ENCODE measurements around the gene FTO.

The FTO gene

GRCh38 chr16:53926209-53926608 is 222.3 kb downstream of the FTO start:
- TF ChIP-seq REST (IDR thresholded peaks at IDR 0.05; ENCODE audit: insufficient read depth in 1 of 2, low read depth in 2 of 2, low read length in 2 of 2) (no peak), FOXP2 (optimal IDR thresholded peaks at IDR 0.05; ENCODE audit: borderline replicate concordance, extremely low read depth, extremely low read length, insufficient read depth) (no peak), POLR2AphosphoS5 (IDR thresholded peaks at IDR 0.05; ENCODE audit: low read depth, low read length) (no peak), SIN3A (IDR thresholded peaks at IDR 0.05; ENCODE audit: borderline replicate concordance, insufficient read depth, low read length) (no peak), TAF1 (IDR thresholded peaks at IDR 0.05; ENCODE audit: borderline replicate concordance, insufficient read depth, low read length) (no peak)

- no peak for TF ChIP-seq POLR2AphosphoS5 (IDR thresholded peaks at IDR 0.05; ENCODE audit: low read depth, low read length)
- no peak for TF ChIP-seq SIN3A (IDR thresholded peaks at IDR 0.05; ENCODE audit: borderline replicate concordance, insufficient read depth, low read length)
- TF ChIP-seq FOXP2 (optimal IDR thresholded peaks at IDR 0.05; ENCODE audit: borderline replicate concordance, extremely low read depth, extremely low read length, insufficient read depth), result no peak
- TF ChIP-seq TAF1 (IDR thresholded peaks at IDR 0.05; ENCODE audit: borderline replicate concordance, insufficient read depth, low read length), result no peak
- TF ChIP-seq REST (IDR thresholded peaks at IDR 0.05; ENCODE audit: insufficient read depth in 1 of 2, low read depth in 2 of 2, low read length in 2 of 2), result no peak
These were observed 229.0 kb downstream of the FTO start for GRCh38 chr16:53932975-53933374.

GRCh38 chr16:53933407-53933806 is 229.5 kb downstream of the FTO start:
- TF ChIP-seq TAF1 (IDR thresholded peaks at IDR 0.05; ENCODE audit: borderline replicate concordance, insufficient read depth, low read length), result no peak
- no peak for TF ChIP-seq SIN3A (IDR thresholded peaks at IDR 0.05; ENCODE audit: borderline replicate concordance, insufficient read depth, low read length)
- TF ChIP-seq FOXP2 (optimal IDR thresholded peaks at IDR 0.05; ENCODE audit: borderline replicate concordance, extremely low read depth, extremely low read length, insufficient read depth), result no peak
- no peak for TF ChIP-seq POLR2AphosphoS5 (IDR thresholded peaks at IDR 0.05; ENCODE audit: low read depth, low read length)
- no peak for TF ChIP-seq REST (IDR thresholded peaks at IDR 0.05; ENCODE audit: insufficient read depth in 1 of 2, low read depth in 2 of 2, low read length in 2 of 2)

- TF ChIP-seq POLR2AphosphoS5 (IDR thresholded peaks at IDR 0.05; ENCODE audit: low read depth, low read length) (no peak), FOXP2 (optimal IDR thresholded peaks at IDR 0.05; ENCODE audit: borderline replicate concordance, extremely low read depth, extremely low read length, insufficient read depth) (no peak), SIN3A (IDR thresholded peaks at IDR 0.05; ENCODE audit: borderline replicate concordance, insufficient read depth, low read length) (no peak), TAF1 (IDR thresholded peaks at IDR 0.05; ENCODE audit: borderline replicate concordance, insufficient read depth, low read length) (no peak), REST (IDR thresholded peaks at IDR 0.05; ENCODE audit: insufficient read depth in 1 of 2, low read depth in 2 of 2, low read length in 2 of 2) (no peak)
These were observed 232.1 kb downstream of the FTO start for GRCh38 chr16:53936052-53936451.

- TF ChIP-seq POLR2AphosphoS5 (IDR thresholded peaks at IDR 0.05; ENCODE audit: low read depth, low read length) (no peak), SIN3A (IDR thresholded peaks at IDR 0.05; ENCODE audit: borderline replicate concordance, insufficient read depth, low read length) (no peak), FOXP2 (optimal IDR thresholded peaks at IDR 0.05; ENCODE audit: borderline replicate concordance, extremely low read depth, extremely low read length, insufficient read depth) (no peak), TAF1 (IDR thresholded peaks at IDR 0.05; ENCODE audit: borderline replicate concordance, insufficient read depth, low read length) (no peak), REST (IDR thresholded peaks at IDR 0.05; ENCODE audit: insufficient read depth in 1 of 2, low read depth in 2 of 2, low read length in 2 of 2) (no peak)
These were observed 232.6 kb downstream of the FTO start for GRCh38 chr16:53936529-53936928.

Data from PFSK-1 (cell line).